Kidney (tissue), 14 donors: ENCODE measurements around the gene AGFG2. TPM values are rescaled to one million over a fixed set of nuclear protein-coding genes. Genes with fewer than 3 reads are reported as not detected.
A peak's percentile ranks its signal among the peaks of the same experiment; 100 is the strongest.

Source experiments
- DNase-seq, 5 donors: peaks; one replicate each; pipeline ENCODE4 v3.0.0-alpha.2; 2013 to 2020
- FAIRE-seq: peaks from 2 replicates; lab custom pipeline; 2012; peaks lifted over from hg19 to GRCh38; lab: Jason Lieb, UNC
- H3K27ac ChIP-seq, 2 donors: one replicate each; pipeline ENCODE4 v1.7.0; 2013; ENCODE audit warnings: low read depth in 2 of 2, low read length in 2 of 2, inconsistent platforms in 1 of 2
- H3K27me3 ChIP-seq: one replicate; pipeline ENCODE4 v1.7.1; 2013; ENCODE audit warnings: low read length, inconsistent platforms; ENCODE audit not compliant: control insufficient read depth, insufficient read depth
- H3K36me3 ChIP-seq, 3 donors: one replicate each; pipeline versions ENCODE4 v1.7.0 to v1.7.1; 2013; ENCODE audit warnings: low read length in 3 of 3, control low read depth in 1 of 3, inconsistent platforms in 1 of 3; ENCODE audit not compliant: insufficient read depth in 3 of 3, control insufficient read depth in 2 of 3
- H3K4me1 ChIP-seq, 3 donors: one replicate each; pipeline versions ENCODE4 v1.7.0 to v1.7.1; 2013; ENCODE audit warnings: low read length in 3 of 3, inconsistent platforms in 1 of 3, low read depth in 1 of 3; ENCODE audit not compliant: control insufficient read depth in 2 of 3, insufficient read depth in 2 of 3
- H3K4me3 ChIP-seq, 3 donors: one replicate each; pipeline versions ENCODE4 v1.7.0 to v1.8.1; 2013; ENCODE audit warnings: low read length in 3 of 3, control low read depth in 1 of 3, inconsistent platforms in 1 of 3
- H3K9ac ChIP-seq, 3 donors: one replicate each; pipeline versions ENCODE4 v1.7.0 to v1.7.1; 2013; ENCODE audit warnings: low read length in 3 of 3, control low read depth in 1 of 3, inconsistent platforms in 1 of 3
- H3K9me3 ChIP-seq, 3 donors: one replicate each; pipeline versions ENCODE4 v1.7.0 to v1.7.1; 2013; ENCODE audit warnings: low read length in 3 of 3, control low read depth in 1 of 3, inconsistent platforms in 1 of 3; ENCODE audit not compliant: control insufficient read depth in 2 of 3, insufficient read depth in 1 of 3
- CTCF ChIP-seq: IDR thresholded peaks from 3 replicates; pipeline ENCODE4 v1.5.1; 2012; ENCODE audit warnings: mild to moderate bottlenecking, moderate library complexity, borderline replicate concordance; ENCODE audit not compliant: insufficient read depth; ENCODE audit errors: extremely low read depth
- intact Hi-C: fragments of 100-400 bp; cut with DNase I; formaldehyde crosslinking; loops from one replicate; pipeline ENCODE4 v1.11.1; 2022
- polyA plus RNA-seq: library from polyadenylated mRNA; stranded (reverse); fragments of 350-450 nt; fragmentation: Illumina TruSeq; extraction: RNeasy Lipid Tissue Mini Kit (QIAGEN cat#74804); gene quantifications from one replicate; pipeline ENCODE4 v1.2.3, GENCODE V29; 2014; ENCODE audit warnings: low read depth, low replicate concordance; ENCODE audit not compliant: insufficient read depth
- total RNA-seq: library from RNA; stranded (reverse); fragmentation: NEBNext Ultra II Directional; extraction: Animal tissue kit (Norgen Biotek cat#: 25700); gene quantifications from one replicate; pipeline ENCODE4 v1.2.1, GENCODE V29; 2021
- donor health status: control.
- donor health status: control.
- donor health status: control.
- donor health status: control.
- donor health status: control.
- donor health status: DM: yes; HTN: yes; CAD: no.
- donor health status: Normal renal cell carcinoma (clear cell type).

AGFG2 gene
- total and polyA plus RNA-seq, 2 donors from 2014 or later, result 24.3 to 37.3 TPM

- Histone ChIP-seq H3K9ac (no peak overlapping the region), H3K27me3 (no peaks in the 10 kb centered on the region), H3K36me3 (no peaks in the 10 kb centered on the region), H3K4me3 (no peak overlapping the region), H3K9me3 (no peaks in the 10 kb centered on the region), H3K27ac (no peak overlapping the region), H3K4me1 (no peaks in the 10 kb centered on the region)
- no peak for DNase-seq
- TF ChIP-seq CTCF, result no peak
- intact Hi-C loops, result no loop called here
- no peak for FAIRE-seq
These were observed 32.6 kb upstream of the AGFG2 start for GRCh38 chr7:100506356-100506923.

GRCh38 chr7:100509231-100509630 lies 29.8 kb upstream of the AGFG2 start:
- no peak overlapping the region for H3K4me3 ChIP-seq
- FAIRE-seq (no peak), DNase-seq (peak in 2 of 5 donors; percentile 63 to 81)
- no peak overlapping the region for H3K9ac ChIP-seq
- no peaks in the 10 kb centered on the region for H3K36me3 ChIP-seq
- no peak for TF ChIP-seq CTCF
- H3K27ac ChIP-seq, result no peak overlapping the region
- no peaks in the 10 kb centered on the region for H3K9me3 ChIP-seq
- no peaks in the 10 kb centered on the region for H3K4me1 ChIP-seq
- no peaks in the 10 kb centered on the region for H3K27me3 ChIP-seq
- intact Hi-C loops, result no loop called here

GRCh38 chr7:100510437-100511239 lies 28.4 kb upstream of the AGFG2 start:
- no peak for DNase-seq
- H3K27ac ChIP-seq, result no peak overlapping the region
- no peaks in the 10 kb centered on the region for H3K27me3 ChIP-seq
- no peak for FAIRE-seq
- no peaks in the 10 kb centered on the region for H3K4me1 ChIP-seq
- no peak overlapping the region for H3K4me3 ChIP-seq
- H3K9me3 ChIP-seq, result no peaks in the 10 kb centered on the region
- no peaks in the 10 kb centered on the region for H3K36me3 ChIP-seq
- intact Hi-C loops, result no loop called here
- H3K9ac ChIP-seq, result no peak overlapping the region
- TF ChIP-seq CTCF, result no peak
